Suprapubic skin (tissue), 4 donors: Measurements from ENCODE around the gene CLSTN2.

Source experiments
- CTCF ChIP-seq, 2 donors: fragments of 200-600 bp in 1 of 2; fragments of 450-650 bp in 1 of 2; sonication (generic) in 1 of 2; IDR thresholded peaks; one replicate each; pipeline ENCODE4 v1.5.1; 2016 to 2019; ENCODE audit warnings: antibody characterized with exemption in 2 of 2, mild to moderate bottlenecking in 1 of 2, moderate library complexity in 1 of 2
- EP300 ChIP-seq: sonication (generic); formaldehyde crosslinking; IDR thresholded peaks from one replicate; pipeline ENCODE4 v1.6.1; 2017; ENCODE audit warnings: antibody characterized with exemption
- POLR2A ChIP-seq, 2 donors: fragments of 450-650 bp; IDR thresholded peaks; one replicate each; pipeline ENCODE4 v1.6.1; 2017; ENCODE audit warnings: antibody characterized with exemption in 2 of 2, mild to moderate bottlenecking in 2 of 2, moderate library complexity in 2 of 2
- POLR2AphosphoS5 ChIP-seq, 3 donors: sonication (generic); formaldehyde crosslinking; IDR thresholded peaks; one replicate each; pipeline ENCODE4 v1.6.1; 2017; ENCODE audit warnings: antibody characterized with exemption in 3 of 3

GRCh38 chr3:140103986-140104645, 169.1 kb downstream of the CLSTN2 start:
- TF ChIP-seq POLR2AphosphoS5 (IDR thresholded peaks at IDR 0.05) (no peak), CTCF (IDR thresholded peaks at IDR 0.05) (no peak), EP300 (no peak), POLR2A (IDR thresholded peaks at IDR 0.05) (no peak)
